NCI-H1694 (cell line): ENCODE results near the gene CDKN1C.

Source experiments
- DNase-seq: peaks from one replicate; lab custom pipeline; 2025; lab: John Stamatoyannopoulos, UW

Gene CDKN1C

DNA sequence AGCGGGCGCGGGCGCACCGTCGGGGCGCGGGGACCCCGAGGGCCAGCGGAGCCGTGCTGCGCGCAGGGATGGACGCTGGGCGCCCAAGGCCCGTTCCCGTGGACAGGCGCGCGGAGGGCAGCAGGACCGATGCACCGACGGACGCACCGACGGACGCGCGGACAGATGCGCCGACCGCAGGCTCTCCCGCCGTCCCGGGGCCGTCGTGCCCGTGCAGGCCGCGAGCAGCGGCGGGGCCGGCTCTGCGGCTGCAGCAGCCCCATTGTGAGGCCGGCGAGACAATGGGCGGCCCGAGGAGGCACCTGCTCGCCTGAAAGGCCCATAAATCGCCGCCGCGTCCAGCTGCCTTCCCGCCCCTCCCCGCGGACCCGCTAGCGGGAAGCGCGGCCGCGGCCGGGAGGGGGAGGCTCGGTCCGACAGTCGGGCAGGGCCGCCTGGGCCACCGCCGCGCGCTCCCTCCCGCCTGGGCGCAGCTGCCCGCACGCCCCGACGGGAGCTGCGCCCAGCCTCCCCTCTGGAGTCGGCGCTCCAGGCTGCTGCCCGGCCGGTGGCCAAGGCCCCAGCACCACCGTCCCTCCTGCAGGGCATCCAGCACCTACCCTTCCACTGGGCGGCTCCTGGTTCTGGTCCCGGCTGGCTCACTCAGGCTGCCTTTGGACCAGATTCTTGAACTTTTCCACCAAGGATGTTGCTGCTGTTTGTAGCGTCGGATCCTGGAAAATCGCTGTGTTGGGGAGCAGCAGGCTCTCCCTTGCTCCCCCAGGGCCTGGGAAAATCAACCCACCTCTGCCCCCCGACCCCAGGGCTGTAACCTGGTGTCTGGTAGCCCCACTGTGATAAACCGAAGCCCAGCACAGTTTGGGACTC, 15.8 kb downstream of the CDKN1C start:
- DNase-seq, result no peak

GRCh38 chr11:2869134-2869526, 16.4 kb downstream of the CDKN1C start:
- no peak for DNase-seq

GRCh38 chr11:2868506-2869133, 17.0 kb downstream of the CDKN1C start:
- no peak for DNase-seq

GRCh38 chr11:2867722-2868505, 17.7 kb downstream of the CDKN1C start:
- no peak for DNase-seq

DNA sequence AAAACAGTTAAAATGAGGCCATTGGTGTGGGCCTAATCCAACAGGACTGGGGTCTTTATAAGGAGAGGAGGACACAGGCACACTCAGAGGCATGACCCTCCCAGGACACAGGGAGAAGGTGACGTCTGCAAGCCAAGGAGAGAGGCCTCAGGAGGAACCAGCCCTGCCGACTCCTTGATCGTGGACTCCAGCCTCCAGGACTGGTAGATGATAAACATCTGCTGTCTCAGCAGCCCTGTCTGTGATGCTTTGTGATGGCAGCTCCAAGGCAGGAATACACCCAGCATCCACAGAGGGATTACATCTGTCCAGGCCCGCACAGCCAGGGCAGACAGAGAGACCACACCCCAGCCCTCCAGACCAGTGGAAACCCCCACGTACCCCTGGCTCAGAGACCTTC, 18.4 kb downstream of the CDKN1C start:
- no peak for DNase-seq

GRCh38 chr11:2865922-2866577, 19.5 kb downstream of the CDKN1C start:
- DNase-seq, result no peak

DNA sequence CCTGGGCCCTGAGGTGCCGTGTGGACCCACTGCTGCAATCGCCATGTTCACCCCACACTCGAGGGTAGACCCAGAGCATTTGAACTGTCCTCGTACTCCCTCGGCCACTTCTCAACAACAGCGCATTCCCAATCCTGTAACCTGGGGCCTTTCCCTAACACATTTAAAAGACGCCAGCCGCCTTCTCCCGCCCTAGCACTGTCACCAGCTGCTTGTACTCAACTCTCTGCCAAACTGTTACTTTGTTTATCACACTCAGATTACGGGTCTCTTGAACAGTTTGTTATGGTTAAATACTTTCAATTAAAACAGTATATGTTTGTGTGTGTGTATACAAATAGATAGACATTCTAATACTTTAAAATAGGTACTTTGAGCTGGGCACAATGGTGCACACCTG, 20.7 kb downstream of the CDKN1C start:
- DNase-seq, result no peak

- DNase-seq, result no peak
Observed at GRCh38 chr11:2863276-2863618, 22.3 kb downstream of the CDKN1C start.

DNA sequence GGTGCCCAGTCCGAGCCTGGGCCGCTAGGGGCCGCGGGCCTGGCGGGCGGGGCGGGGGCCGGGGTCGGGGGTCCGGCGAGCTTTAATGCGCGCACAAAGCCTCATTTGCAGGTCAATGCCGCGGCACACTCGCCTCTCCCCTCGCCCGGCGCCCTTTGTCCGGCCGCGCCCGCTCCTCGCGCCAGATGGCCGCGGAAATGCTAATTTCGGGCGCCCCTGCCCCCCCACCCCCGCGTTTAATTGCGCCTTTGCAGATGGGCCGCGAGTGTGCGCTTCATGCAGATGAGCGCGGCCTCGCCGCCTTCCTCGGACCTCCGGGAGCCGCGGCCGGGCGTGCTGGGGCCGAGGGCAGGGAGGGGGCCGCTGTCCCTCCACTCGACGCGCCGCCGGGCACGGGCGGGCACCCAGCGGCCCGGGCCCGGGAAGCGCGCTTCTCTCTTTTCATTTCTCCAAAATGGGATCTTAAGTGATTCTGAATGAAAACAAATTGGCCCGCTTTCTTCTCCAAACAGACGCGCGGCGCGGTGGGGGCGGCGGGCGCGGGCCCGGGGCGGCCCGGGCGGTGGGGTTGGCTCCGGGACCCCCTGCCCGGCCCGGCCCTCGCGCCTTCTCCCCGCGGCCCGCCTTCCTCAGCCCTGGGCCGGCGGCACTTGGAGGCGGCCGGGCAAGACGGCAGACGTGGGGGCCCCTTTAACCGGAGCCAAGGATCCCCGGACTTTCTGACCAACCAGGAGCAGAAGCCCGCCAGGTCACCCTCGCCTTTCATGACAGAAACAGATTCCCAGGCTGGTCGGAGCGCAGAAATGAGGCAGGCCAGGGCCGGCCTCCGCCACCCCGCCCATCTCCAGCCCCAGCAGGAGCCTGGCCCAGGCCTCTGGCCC, 22.9 kb downstream of the CDKN1C start:
- DNase-seq, result no peak

DNA sequence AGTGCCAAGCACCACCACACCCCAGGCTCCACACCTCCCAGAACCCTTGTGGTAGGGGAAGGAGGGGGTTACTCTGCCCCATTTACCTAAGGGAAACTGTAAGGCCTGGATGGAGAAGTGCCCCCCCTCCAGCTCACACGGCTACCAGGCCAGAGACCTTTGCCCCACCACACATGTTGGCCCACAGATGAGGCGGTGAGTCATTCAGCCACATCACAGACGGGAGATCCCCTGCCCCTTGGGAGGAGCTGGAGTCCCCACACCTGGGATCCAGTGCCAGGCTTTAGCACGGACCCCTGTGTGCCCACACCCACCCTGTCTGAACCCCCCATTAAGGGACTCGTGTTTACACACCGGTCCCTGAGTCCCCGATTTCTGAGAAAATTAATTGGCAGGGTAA, 24.9 kb downstream of the CDKN1C start:
- no peak for DNase-seq

DNA sequence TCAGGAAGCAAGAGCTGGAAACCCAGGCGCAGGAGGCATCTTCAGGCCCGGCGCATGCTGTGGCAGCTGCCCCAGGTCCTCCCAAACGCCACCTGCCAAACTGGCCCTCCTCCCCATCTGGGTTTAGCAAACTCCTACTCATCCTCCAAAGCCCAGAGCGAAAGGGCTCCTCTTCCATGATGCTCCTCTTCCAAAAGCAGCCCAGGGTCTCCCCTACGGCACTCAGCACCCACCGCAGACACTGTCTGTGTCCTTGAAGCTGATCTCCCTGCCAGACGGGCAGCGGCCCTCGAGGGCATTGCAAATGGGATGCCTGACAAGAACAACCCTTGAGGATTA, 25.9 kb downstream of the CDKN1C start:
- DNase-seq, result no peak

DNA sequence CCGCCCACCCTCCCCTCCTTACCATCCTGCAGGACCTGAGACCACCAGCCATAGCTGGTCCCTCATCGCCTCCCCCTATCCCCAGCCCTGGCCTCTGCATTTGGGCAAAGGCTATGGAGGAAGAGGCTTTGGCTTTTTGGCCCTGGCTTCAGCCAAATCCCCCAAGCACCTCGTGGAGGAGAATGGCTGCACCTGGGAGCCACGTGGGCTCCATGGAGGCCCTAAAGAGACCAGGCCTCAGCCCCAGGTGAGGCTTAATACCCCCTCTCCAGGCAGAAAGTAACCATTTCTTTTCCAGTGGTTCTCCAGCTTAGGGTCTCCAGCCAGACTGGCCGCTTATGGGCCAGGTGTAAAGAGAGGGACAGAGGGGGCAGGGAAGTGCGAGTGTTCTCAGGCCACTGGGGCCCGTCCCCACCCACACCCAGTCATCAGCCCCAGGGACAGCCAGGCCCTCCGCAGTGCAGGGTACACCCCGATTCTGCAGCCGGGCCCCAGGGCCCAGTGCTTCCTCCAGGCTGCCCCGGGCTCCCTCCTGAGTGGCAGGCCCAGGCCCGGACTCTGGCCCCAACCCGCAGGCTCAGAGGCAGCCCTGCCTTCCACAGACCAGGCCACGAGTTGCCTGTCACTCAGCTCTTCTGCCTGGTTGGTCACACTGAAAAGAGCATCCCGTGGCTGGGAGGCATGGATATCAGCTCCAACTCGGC, 26.4 kb downstream of the CDKN1C start:
- DNase-seq, result no peak

DNA sequence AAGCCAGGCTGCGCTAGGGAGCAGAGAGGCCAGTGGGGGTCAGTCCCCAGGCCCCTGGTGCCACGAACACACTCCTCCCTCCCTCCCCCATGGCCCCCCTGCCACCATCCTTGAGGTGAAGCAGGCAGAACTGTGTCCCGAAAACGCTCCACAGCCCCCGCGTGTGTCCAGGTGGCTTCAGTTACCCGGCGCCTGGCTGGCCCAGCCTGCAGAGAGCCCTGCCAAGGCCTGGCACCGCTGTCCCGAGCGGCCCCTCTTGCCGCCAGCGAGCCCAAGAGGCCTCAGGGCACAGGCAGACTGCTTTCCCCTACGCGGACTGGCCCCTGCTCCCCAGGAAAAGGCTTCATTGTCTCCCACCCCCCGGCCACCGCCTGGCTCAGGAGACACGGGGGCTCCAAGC, 27.7 kb downstream of the CDKN1C start:
- DNase-seq, result no peak

DNA sequence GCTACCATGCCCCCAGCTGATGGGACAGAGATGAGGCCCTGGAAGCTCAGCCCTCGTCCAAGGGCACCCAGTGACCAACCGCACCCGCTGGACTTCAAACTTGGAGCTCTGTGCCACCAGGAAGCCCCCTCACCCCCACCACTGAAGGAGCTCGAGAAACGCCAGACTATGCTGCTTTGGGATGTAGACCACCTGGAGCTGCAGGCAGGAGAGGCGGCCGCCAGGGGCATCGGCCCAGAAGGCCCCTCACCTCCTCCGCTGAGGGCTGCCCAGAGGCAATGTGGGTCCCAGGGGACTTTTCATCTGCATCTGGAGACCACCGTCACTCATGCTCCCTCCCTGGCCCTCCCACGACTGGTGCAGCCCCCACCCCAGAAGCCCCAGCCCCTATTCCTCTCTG, 28.3 kb downstream of the CDKN1C start:
- DNase-seq, result no peak

GRCh38 chr11:2855162-2855561, 30.4 kb downstream of the CDKN1C start:
- no peak for DNase-seq

- no peak for DNase-seq
Observed at GRCh38 chr11:2853997-2854560, 31.5 kb downstream of the CDKN1C start.

DNA sequence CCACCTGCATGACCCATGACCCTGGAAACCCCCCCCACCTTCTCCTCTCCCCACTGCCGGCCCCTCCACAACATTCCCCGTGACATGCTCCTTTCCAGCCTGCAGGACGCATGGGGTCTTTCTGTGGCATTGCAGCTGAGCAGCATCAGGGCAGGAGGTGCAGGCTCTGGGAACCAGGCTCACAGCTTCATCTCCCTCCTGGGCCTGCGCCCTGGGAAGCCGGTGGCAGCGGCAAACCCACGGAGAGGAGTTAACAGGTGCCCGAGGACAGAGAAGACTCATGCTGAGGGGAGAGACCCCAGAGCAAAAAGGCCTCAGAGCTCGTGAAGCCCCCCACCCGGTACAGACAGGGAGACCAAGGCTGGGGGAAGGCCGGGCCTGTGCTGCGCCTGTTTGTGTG, 32.2 kb downstream of the CDKN1C start:
- no peak for DNase-seq

DNA sequence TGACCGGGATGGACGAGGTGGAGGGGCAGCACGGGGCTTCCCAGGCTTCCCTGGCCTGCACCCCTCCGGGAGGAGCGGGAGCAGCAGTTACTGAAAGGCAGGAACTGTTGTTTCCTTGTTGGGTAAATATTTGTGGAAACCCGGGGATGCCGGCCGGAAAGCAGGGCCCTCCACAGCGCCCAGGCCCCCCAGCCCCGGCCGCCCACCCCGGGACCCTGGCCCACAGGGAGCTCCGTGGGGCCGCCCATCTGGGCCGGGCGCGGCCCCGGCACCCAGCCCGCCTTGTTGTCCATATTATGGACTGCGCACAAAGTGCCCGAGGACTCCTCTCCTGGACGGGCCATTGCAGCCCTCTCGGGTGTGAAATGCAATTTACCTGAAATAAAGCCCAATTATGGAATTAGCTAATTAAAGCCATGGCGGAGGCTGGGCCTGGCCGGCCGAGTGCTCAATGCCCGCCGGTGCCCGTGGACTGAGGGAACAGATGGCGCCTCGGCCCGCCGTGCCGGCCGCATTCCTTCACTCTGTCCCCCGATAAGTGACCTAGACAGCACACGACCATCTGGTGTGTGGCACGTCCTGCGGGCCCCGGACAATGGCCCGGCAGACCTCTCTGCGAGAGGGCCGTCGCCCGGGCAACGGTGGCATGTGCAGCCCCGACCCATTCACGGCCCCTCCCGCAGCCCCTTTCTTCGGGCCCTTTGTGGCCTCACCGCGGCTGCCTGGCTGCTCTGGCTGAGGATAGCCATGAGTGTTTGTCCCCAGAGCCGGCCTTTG, 35.4 kb downstream of the CDKN1C start:
- no peak for DNase-seq

DNA sequence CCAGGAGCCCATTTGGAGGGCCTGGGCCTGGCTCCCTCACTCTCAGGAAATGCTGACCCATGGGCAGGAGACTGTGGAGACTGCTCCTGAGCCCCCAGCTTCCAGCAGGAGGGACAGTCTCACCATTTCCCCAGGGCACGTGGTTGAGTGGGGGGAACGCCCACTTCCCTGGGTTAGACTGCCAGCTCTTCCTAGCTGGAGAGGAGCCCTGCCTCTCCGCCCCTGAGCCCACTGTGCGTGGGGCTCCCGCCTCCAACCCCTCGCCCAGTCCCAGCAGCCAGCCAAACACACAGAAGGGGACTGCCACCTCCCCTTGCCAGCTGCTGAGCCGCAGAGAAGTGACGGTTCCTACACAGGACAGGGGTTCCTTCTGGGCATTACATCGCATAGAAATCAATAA, 37.1 kb downstream of the CDKN1C start:
- no peak for DNase-seq

DNA sequence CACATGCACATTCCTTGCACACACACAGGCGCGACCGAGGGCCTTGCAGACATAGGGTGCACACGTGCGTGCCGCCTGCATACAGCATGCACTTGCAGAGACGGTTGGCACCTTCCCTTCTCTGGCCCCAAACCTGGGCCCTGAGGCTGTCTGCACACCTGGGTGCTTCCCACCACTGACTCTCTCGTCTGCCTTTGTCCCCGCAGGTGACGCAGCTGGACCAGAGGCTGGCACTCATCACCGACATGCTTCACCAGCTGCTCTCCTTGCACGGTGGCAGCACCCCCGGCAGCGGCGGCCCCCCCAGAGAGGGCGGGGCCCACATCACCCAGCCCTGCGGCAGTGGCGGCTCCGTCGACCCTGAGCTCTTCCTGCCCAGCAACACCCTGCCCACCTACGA, 38.0 kb downstream of the CDKN1C start:
- no peak for DNase-seq
